Liver (tissue), 9 donors: Measurements from ENCODE around the gene ZDHHC6. TPM values are rescaled to one million over a fixed set of nuclear protein-coding genes. Genes with fewer than 3 reads are reported as not detected.
A peak's percentile ranks its signal among the peaks of the same experiment; 100 is the strongest.

Experiments used
- DNase-seq: peaks from one replicate; pipeline ENCODE4 v3.0.0-alpha.2; 2017; ENCODE audit warnings: low spot score
- H3K27ac ChIP-seq, 2 donors: one replicate each; pipeline ENCODE4 v1.7.0; 2013; ENCODE audit warnings: inconsistent platforms in 2 of 2, low read length in 2 of 2, control low read depth in 1 of 2, low read depth in 1 of 2, mild to moderate bottlenecking in 1 of 2
- H3K27me3 ChIP-seq, 4 donors: one replicate each; pipeline versions ENCODE4 v1.6.1 to v1.7.0; 2013; ENCODE audit warnings: low read length in 3 of 4, inconsistent platforms in 1 of 4, mild to moderate bottlenecking in 1 of 4, moderate library complexity in 1 of 4; ENCODE audit not compliant: control insufficient read depth in 4 of 4, insufficient read depth in 4 of 4
- H3K36me3 ChIP-seq, 4 donors: one replicate each; pipeline versions ENCODE4 v1.6.1 to v1.7.0; 2013; ENCODE audit warnings: low read length in 3 of 4, mild to moderate bottlenecking in 3 of 4, low read depth in 1 of 4, moderate library complexity in 1 of 4; ENCODE audit not compliant: control insufficient read depth in 4 of 4, insufficient read depth in 3 of 4
- H3K4me1 ChIP-seq, 4 donors: one replicate each; pipeline versions ENCODE4 v1.6.1 to v1.7.0; 2013; ENCODE audit warnings: low read length in 3 of 4, mild to moderate bottlenecking in 3 of 4, moderate library complexity in 1 of 4; ENCODE audit not compliant: control insufficient read depth in 4 of 4, insufficient read depth in 4 of 4
- H3K4me3 ChIP-seq, 3 donors: one replicate each; pipeline versions ENCODE4 v1.6.1 to v1.7.0; 2013; ENCODE audit warnings: low read length in 3 of 3, control low read depth in 1 of 3, low read depth in 1 of 3, mild to moderate bottlenecking in 1 of 3
- H3K9ac ChIP-seq, 2 donors: one replicate each; pipeline ENCODE4 v1.7.0; 2013; ENCODE audit warnings: low read length in 2 of 2, mild to moderate bottlenecking in 2 of 2, moderate library complexity in 2 of 2, control low read depth in 1 of 2, low read depth in 1 of 2
- H3K9me3 ChIP-seq, 4 donors: one replicate each; pipeline versions ENCODE4 v1.6.1 to v1.7.0; 2013; ENCODE audit warnings: low read length in 3 of 4; ENCODE audit not compliant: control insufficient read depth in 4 of 4
- EGR1 ChIP-seq, 2 donors: IDR thresholded peaks; 2 replicates each; pipeline ENCODE4 v1.6.1; 2016 to 2018; ENCODE audit warnings: antibody characterized with exemption in 2 of 2, low read depth in 2 of 2
- FOXA1 ChIP-seq: IDR thresholded peaks from 2 replicates; pipeline ENCODE4 v1.6.1; 2016; ENCODE audit warnings: antibody characterized with exemption
- FOXA2 ChIP-seq: IDR thresholded peaks from 2 replicates; pipeline ENCODE4 v1.6.1; 2016; ENCODE audit warnings: antibody characterized with exemption
- GABPA ChIP-seq, 2 donors: IDR thresholded peaks in 1 of 2; conservative IDR thresholded peaks in 1 of 2; 2 replicates each; pipeline ENCODE4 v1.6.1; 2016; ENCODE audit warnings: antibody characterized with exemption in 2 of 2, mild to moderate bottlenecking in 1 of 2, moderate library complexity in 1 of 2
- HNF4A ChIP-seq, 2 donors: conservative IDR thresholded peaks; 2 replicates each; pipeline ENCODE4 v1.6.1; 2016; ENCODE audit warnings: antibody characterized with exemption in 2 of 2, mild to moderate bottlenecking in 2 of 2
- HNF4G ChIP-seq: IDR thresholded peaks from 2 replicates; pipeline ENCODE4 v1.6.1; 2016; ENCODE audit warnings: antibody characterized with exemption
- JUND ChIP-seq, 2 donors: IDR thresholded peaks; 2 replicates each; pipeline ENCODE4 v1.6.1; 2016; ENCODE audit warnings: antibody characterized with exemption in 2 of 2
- MAX ChIP-seq: IDR thresholded peaks from 2 replicates; pipeline ENCODE4 v1.6.1; 2016; ENCODE audit warnings: antibody characterized with exemption
- NR2F2 ChIP-seq: IDR thresholded peaks from 2 replicates; pipeline ENCODE4 v1.6.1; 2016; ENCODE audit warnings: antibody characterized with exemption
- RAD21 ChIP-seq, 2 donors: IDR thresholded peaks; 2 replicates each; pipeline ENCODE4 v1.6.1; 2016; ENCODE audit warnings: antibody characterized with exemption in 2 of 2, mild to moderate bottlenecking in 2 of 2
- RXRA ChIP-seq, 2 donors: IDR thresholded peaks; 2 replicates each; pipeline ENCODE4 v1.6.1; 2017 to 2018; ENCODE audit warnings: antibody characterized with exemption in 2 of 2, mild to moderate bottlenecking in 1 of 2
- SP1 ChIP-seq: IDR thresholded peaks from 2 replicates; pipeline ENCODE4 v1.6.1; 2018; ENCODE audit warnings: antibody characterized with exemption, mild to moderate bottlenecking
- TAF1 ChIP-seq: conservative IDR thresholded peaks from 2 replicates; pipeline ENCODE4 v1.6.1; 2016; ENCODE audit warnings: antibody characterized with exemption, mild to moderate bottlenecking
- YY1 ChIP-seq: IDR thresholded peaks from 2 replicates; pipeline ENCODE4 v1.6.1; 2016; ENCODE audit warnings: antibody characterized with exemption, mild to moderate bottlenecking
- WGBS: extraction: QIAGEN DNeasy Blood & Tissue Kit; methylation state at CpG from one replicate; pipeline ENCODE4 v1.1.7; 2013; 5-methylcytosine and 5-hydroxymethylcytosine counted together
- polyA plus RNA-seq, 2 donors: library from polyadenylated mRNA; stranded (reverse) in 1 of 2; unstranded in 1 of 2; fragments of 200-250 nt in 1 of 2; fragments of >200 nt in 1 of 2; fragmentation: Nextera tagmentation in 1 of 2; extraction: Ambion mirVana in 1 of 2; gene quantifications; one replicate each; pipeline versions ENCODE4 v1.2.1 to v1.2.3, GENCODE V29; 2013 to 2015
- total RNA-seq, 2 donors: library from RNA; depleted of rRNA; stranded (reverse); fragments of >200 nt; gene quantifications; one replicate each; pipeline ENCODE4 v1.2.3, GENCODE V29; 2014
- TF ChIP-seq, protein P1 (sequence below): IDR thresholded peaks from 2 replicates; pipeline ENCODE4 v1.6.1; 2016; ENCODE audit warnings: antibody characterized with exemption
- TF ChIP-seq, protein P2 (sequence below): fragments of 150-350 bp; IDR thresholded peaks from 2 replicates; pipeline ENCODE4 v1.5.1; 2017; ENCODE audit warnings: improper control_type of control experiment, low read depth, low read length; ENCODE audit not compliant: missing input control
- TF ChIP-seq, protein P3 (sequence below): IDR thresholded peaks from 2 replicates; pipeline ENCODE4 v1.6.1; 2016; ENCODE audit warnings: antibody characterized with exemption, mild to moderate bottlenecking
- TF ChIP-seq, protein P4 (sequence below): IDR thresholded peaks from 2 replicates; pipeline ENCODE4 v1.6.1; 2016; ENCODE audit warnings: antibody characterized with exemption
- donor health status: healthy.
- donor health status: healthy.
- donor health status: healthy.
- donor health status: healthy.
- donor health status: healthy.

ZDHHC6 gene
- total and polyA plus RNA-seq, 4 donors, result 13.2 to 19.4 (median 16.2) TPM

DNA sequence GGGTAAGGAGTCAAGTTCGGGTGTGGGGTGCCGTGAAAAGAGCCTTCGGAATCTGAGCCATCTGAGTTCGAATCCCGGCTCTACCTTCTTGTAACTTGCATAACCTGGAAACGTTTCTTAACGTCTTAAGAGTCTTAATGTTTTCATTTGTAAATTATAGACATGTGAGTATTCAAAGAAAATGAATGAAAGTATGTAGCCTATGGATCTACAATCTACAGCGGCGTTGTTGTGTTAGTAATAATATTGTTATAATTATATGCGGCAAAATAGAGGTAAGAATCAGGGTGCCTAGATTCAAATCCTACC lies 860 bp upstream of the ZDHHC6 start:
- DNase-seq, result no peak

More for the DNA sequence above, 860 bp upstream of the ZDHHC6 start:
- peak overlapping the region; percentile 82 to 97 for H3K9ac ChIP-seq
- peak overlapping the region; percentile 82 to 86 for H3K27ac ChIP-seq
- peak overlapping the region; percentile 88 to 100 (median 90) for H3K4me3 ChIP-seq
- TF ChIP-seq, protein P1, sequence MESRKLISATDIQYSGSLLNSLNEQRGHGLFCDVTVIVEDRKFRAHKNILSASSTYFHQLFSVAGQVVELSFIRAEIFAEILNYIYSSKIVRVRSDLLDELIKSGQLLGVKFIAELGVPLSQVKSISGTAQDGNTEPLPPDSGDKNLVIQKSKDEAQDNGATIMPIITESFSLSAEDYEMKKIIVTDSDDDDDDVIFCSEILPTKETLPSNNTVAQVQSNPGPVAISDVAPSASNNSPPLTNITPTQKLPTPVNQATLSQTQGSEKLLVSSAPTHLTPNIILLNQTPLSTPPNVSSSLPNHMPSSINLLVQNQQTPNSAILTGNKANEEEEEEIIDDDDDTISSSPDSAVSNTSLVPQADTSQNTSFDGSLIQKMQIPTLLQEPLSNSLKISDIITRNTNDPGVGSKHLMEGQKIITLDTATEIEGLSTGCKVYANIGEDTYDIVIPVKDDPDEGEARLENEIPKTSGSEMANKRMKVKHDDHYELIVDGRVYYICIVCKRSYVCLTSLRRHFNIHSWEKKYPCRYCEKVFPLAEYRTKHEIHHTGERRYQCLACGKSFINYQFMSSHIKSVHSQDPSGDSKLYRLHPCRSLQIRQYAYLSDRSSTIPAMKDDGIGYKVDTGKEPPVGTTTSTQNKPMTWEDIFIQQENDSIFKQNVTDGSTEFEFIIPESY, result no peak
- TF ChIP-seq TAF1 (no peak), HNF4G (no peak), HNF4A (conservative IDR thresholded peaks at IDR 0.05) (no peak), RAD21 (IDR thresholded peaks at IDR 0.05) (no peak), MAX (no peak), GABPA (IDR thresholded peaks at IDR 0.05 in 1 of 2, conservative IDR thresholded peaks at IDR 0.05 in 1 of 2) (no peak), RXRA (IDR thresholded peaks at IDR 0.05) (no peak), SP1 (no peak), FOXA1 (no peak), EGR1 (IDR thresholded peaks at IDR 0.05; ENCODE audit: low read depth in 2 of 2) (no peak), JUND (IDR thresholded peaks at IDR 0.05) (no peak), YY1 (no peak), NR2F2 (no peak), FOXA2 (no peak)
- TF ChIP-seq, protein P2, sequence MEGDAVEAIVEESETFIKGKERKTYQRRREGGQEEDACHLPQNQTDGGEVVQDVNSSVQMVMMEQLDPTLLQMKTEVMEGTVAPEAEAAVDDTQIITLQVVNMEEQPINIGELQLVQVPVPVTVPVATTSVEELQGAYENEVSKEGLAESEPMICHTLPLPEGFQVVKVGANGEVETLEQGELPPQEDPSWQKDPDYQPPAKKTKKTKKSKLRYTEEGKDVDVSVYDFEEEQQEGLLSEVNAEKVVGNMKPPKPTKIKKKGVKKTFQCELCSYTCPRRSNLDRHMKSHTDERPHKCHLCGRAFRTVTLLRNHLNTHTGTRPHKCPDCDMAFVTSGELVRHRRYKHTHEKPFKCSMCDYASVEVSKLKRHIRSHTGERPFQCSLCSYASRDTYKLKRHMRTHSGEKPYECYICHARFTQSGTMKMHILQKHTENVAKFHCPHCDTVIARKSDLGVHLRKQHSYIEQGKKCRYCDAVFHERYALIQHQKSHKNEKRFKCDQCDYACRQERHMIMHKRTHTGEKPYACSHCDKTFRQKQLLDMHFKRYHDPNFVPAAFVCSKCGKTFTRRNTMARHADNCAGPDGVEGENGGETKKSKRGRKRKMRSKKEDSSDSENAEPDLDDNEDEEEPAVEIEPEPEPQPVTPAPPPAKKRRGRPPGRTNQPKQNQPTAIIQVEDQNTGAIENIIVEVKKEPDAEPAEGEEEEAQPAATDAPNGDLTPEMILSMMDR, result no peak
- TF ChIP-seq, protein P3, sequence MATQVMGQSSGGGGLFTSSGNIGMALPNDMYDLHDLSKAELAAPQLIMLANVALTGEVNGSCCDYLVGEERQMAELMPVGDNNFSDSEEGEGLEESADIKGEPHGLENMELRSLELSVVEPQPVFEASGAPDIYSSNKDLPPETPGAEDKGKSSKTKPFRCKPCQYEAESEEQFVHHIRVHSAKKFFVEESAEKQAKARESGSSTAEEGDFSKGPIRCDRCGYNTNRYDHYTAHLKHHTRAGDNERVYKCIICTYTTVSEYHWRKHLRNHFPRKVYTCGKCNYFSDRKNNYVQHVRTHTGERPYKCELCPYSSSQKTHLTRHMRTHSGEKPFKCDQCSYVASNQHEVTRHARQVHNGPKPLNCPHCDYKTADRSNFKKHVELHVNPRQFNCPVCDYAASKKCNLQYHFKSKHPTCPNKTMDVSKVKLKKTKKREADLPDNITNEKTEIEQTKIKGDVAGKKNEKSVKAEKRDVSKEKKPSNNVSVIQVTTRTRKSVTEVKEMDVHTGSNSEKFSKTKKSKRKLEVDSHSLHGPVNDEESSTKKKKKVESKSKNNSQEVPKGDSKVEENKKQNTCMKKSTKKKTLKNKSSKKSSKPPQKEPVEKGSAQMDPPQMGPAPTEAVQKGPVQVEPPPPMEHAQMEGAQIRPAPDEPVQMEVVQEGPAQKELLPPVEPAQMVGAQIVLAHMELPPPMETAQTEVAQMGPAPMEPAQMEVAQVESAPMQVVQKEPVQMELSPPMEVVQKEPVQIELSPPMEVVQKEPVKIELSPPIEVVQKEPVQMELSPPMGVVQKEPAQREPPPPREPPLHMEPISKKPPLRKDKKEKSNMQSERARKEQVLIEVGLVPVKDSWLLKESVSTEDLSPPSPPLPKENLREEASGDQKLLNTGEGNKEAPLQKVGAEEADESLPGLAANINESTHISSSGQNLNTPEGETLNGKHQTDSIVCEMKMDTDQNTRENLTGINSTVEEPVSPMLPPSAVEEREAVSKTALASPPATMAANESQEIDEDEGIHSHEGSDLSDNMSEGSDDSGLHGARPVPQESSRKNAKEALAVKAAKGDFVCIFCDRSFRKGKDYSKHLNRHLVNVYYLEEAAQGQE, result no peak
- TF ChIP-seq, protein P4, sequence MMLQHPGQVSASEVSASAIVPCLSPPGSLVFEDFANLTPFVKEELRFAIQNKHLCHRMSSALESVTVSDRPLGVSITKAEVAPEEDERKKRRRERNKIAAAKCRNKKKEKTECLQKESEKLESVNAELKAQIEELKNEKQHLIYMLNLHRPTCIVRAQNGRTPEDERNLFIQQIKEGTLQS, result no peak
- no peaks in the 10 kb centered on the region for H3K9me3 ChIP-seq
- peaks cover 0 to 11% (median 6%) of the 10 kb centered on the region in 4 donors for H3K36me3 ChIP-seq
- 3% methylated on average over 10 of the region's 10 CpGs for whole genome bisulfite sequencing
- no peaks in the 10 kb centered on the region for H3K27me3 ChIP-seq
- H3K4me1 ChIP-seq, result peaks cover 2 to 29% (median 25%) of the 10 kb centered on the region in 4 donors
